Mammary epithelial cell (primary cell): Measurements from ENCODE around the gene ZNF711.

Experiments used
- CTCF ChIP-seq, 2 donors: IDR thresholded peaks in 1 of 2; conservative IDR thresholded peaks in 1 of 2; 2 replicates each; pipeline ENCODE4 v1.5.1; 2011 to 2012; ENCODE audit warnings: inconsistent platforms in 2 of 2, low read length in 2 of 2, mild to moderate bottlenecking in 2 of 2, control low read depth in 1 of 2, low read depth in 1 of 2; ENCODE audit not compliant: insufficient read depth in 1 of 2; ENCODE audit errors: extremely low read depth in 1 of 2
- EZH2 ChIP-seq: IDR thresholded peaks from 2 replicates; pipeline ENCODE4 v1.6.1; 2012; ENCODE audit warnings: low read length, inconsistent platforms, borderline replicate concordance

GRCh38 chrX:85243155-85243554 is 636 bp upstream of the ZNF711 start:
- TF ChIP-seq CTCF (conservative IDR thresholded peaks at IDR 0.05 in 1 of 2, IDR thresholded peaks at IDR 0.05 in 1 of 2; ENCODE audit: extremely low read depth in 1 of 2, insufficient read depth in 1 of 2, low read depth in 1 of 2, low read length in 2 of 2) (no peak), EZH2 (no peak)
